HG03159 (cell line): ENCODE results near the gene TMEM50A.
"Not testable (repeated sequence)": the region's sequence is repeated elsewhere in the genome, so short reads cannot be mapped to it uniquely, and the experiment has no call there.

Experiments used
- ATAC-seq: cut with Tn5 transposase; IDR thresholded peaks from one replicate; pipeline ENCODE4 v1.9.1; 2021; ENCODE audit warnings: mild to moderate bottlenecking, moderate library complexity; ENCODE audit not compliant: unreplicated experiment

The TMEM50A gene

DNA sequence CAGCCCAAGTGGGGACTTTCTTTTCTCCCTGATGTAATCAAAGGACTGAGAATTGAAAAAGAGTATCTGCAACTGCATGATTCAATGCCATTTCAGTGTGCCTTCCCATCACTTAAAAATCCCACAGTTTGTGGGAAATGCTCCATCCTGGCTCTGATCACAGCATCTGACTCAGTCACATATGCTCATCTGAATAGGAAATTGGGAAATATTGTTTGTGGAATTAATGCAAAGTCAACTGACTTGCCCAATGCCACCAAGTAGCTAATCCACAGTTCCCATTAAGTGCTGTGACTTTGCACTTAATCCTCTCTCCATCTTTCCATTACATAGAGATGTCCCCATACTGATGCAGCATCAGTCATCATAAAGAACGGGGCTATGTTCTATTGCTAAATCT lies 45.0 kb downstream of the TMEM50A start:
- not testable (repeated sequence) for ATAC-seq

DNA sequence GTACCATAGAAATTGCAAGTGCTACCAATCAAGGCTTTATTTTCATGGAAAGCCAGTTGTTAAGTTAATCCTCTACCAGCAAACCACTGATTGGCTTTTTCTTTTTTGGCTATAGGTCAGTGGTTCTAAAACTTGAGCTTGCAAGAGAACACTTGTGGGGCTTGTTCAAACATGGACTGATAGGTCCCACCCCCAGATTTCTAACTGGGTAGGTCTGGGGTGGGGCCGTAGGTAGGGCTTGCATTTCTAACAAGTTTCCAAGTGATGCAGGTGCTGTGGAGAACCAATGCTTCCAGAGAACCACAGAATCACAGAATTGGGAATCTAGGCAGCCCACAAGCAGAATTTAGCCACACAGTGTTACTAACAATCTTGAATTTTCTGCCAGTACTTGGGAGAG lies 45.7 kb downstream of the TMEM50A start:
- not testable (repeated sequence) for ATAC-seq

DNA sequence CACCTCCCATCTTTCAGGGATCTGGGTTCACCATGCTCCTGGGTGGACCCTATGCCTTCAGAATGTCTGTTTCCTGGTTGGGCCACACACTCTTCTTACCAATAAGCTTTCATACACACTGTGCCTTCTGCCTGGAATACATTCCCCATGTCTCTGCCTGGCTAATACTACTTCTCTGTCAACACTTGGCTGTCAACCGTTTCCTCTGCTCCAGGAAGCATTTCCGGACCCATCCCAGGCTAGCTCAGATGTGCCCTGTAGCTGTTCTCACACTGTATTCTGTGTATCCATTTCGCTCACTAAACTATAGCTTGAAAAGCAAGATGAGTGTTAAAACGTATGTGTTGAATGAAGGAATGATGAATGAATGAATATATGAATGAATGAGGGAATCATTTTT lies 49.0 kb downstream of the TMEM50A start:
- not testable (repeated sequence) for ATAC-seq

DNA sequence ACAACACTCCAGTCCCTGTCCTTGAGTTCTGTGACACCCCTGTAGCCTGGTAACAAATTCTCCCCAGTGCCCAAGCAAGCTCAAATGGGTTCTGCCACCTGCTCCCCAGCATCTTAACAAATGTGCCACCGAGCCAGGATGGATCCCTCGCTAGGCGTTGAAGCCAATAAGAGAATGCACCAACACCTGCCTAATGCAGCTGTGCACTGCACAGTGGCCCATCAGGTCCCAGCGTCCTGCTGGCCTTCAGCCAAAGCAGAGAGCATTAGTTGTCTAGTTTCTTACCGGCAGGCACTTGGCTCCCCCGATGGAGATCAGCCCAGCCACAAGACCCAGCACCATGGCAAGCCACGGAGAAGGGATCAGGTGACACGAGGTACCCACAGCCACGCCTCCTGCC lies 50.6 kb downstream of the TMEM50A start:
- not testable (repeated sequence) for ATAC-seq

DNA sequence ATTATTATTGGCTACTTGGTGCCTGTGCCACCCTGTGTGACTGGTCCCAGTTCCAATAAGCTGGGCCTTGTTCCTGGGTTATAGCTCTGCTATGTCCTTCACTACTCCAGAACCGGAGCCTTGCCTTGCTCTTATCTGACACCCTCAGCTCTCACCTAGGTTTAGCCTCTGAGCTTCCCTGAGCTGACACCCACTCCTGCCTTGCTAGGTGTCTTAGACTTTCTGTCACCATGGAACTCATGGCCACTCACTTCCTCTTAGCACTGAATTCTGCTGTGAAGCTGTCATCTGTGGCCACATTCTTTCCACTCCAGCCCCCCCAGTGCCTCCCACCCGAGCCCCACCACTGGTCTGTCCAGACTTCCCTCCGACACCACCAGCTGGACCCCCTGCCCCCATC lies 51.6 kb downstream of the TMEM50A start:
- not testable (repeated sequence) for ATAC-seq

DNA sequence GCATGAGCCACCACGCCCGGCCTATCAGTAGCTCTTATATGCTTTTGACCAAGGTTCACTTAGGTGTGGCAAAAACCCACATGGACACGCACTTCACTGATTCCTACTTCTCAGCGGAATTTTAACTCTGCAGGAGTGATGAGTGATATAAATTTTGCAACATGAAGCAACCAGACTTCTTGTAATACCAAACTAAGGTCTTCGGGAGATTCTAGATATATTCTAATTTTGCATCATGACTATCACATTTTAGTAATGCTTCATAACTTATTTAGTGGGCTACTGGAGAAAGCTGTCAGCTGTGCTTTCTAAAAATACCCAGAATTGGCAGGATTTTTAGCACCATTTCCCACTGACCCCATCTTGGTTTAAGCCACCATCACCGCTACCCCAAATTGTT lies 54.7 kb downstream of the TMEM50A start:
- no peak for ATAC-seq

DNA sequence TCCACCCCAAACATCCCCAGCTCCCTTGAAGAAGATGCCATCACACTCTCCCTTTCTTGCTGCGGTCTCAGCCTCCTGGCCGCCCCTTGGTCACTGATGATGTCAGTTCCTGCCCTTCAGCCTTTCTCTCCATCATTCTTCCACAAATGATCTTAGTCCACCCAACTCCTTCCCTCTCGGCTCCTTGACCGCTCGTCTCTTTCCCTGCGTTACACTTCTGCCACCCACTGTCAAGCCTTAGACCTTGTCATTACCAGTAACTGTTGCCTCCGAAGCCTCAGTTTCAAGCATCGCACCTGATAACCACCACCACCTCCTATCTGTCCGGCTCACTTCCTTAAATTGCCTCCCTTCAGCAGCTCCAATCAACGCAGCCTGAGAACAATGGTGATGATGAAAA lies 59.4 kb downstream of the TMEM50A start:
- not testable (repeated sequence) for ATAC-seq

DNA sequence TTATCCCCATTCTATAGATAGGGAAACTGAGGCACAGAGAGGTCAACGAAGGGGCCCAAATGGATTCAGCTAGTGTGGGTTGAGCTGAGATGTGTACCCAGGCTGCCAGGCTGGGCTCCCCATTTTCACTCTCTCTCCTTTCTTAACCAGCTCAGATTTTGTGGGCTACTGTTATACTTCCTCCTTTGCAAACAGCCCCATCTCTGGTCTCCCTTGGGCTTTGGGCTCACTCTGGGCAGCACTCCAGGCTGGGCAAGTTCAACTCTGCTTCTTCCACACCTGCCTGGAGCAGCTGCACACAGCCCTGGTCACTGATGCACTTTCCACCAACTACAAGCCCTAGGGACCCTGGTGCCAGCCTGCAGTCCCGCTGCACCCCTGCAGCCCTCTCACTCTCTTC lies 59.9 kb downstream of the TMEM50A start:
- not testable (repeated sequence) for ATAC-seq

DNA sequence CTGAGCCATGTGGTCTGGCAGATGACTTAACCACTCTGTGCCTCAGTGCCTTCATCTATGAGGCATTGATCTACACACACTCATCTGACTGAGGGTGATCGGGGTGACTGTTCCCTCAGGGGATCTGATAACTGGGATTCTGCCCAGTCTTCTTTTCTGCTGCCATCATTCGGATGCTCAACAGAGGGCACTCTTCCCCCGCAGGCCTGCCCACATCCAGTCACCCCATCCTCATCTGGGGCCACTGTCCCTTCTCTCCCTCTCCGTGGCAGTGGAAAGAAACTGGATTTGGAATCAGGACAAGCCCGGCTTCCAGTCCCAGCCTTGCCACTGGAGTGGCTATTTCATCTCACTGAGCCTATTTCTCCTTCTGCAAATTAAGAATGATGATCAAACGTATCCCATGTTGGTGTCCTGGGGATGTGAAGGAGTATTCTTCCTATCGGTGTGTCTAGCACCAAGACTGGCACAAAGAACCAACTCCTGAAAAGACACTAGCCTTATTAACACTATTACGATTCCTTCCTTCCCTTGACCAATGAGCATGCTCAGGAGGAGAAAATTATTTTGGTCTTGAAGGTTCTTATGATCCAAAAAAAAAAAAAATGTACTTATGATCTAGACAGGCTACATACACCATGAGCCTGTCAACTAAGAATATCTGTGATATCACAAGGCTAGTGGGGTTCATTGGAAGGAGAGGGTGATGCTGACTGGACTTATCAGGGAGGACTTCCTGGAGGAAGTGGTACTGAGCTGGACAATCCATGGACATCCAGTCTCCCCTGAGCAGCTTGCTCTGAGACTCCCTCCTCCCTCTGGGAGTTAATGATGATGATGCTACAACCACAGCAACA lies 65.0 kb downstream of the TMEM50A start:
- not testable (repeated sequence) for ATAC-seq

DNA sequence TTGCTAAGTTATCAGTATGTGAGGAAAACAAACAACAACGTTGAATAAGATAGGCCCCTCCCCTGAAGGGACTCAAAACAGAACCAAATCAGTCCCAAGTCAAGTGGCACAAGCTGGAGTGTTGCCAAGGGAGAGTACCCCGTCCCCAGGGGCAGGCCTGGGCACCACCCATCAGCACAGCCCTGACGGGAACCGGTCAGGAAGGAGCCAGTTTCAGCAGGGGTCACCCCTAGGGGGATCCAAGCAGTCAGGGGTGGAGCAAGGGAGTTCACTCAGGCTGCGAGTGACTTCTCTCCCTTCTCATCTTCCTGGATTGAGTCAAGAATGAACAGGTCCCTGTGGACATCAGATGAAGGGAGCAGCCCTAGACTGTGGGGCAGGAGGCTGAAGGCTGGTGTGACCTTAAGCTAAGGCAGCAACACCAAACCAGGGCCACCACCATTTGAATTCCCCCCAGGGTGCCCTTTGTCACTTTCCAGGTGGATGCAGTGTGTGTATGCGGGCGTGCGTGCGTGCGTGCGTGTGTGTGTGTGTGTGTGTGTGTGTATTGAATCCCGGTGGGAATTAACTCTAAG lies 67.7 kb downstream of the TMEM50A start:
- ATAC-seq = not testable (repeated sequence)

DNA sequence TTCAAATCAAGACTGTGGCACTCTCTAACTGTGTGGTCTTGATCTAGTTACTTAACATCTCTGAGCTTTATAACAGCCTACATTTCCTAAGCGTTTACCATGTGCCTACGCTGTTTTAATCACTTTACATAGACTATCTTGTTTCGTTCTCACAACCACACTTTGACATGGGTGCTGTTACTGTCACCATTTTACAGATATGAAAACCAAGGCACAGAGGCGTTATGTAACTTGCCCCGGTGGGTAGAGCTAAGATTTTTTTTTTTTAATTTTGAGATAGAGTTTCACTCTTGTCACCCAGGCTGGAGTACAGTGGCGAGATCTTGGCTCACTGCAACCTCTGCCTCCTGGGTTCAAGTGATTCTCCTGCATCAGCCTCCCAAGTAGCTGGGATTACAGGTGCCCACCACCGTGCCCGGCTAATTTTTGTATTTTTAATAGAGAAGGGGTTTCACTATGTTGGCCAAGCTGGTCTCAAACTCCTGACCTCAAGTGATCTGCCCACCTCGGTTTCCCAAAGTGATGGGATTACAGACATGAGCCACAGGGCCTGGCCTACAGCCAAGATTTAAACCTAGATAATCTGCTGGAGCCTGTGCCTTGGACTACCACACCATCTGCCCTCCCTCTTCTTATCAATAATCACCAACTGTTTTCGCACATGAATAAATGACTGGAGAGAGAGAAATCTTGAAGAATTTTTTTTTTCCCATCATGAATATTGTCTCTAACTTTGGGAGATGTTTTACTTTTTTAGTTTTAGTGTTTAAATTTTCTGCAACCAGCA lies 71.7 kb downstream of the TMEM50A start:
- ATAC-seq = not testable (repeated sequence)
